CD4-positive, alpha-beta memory T cell (primary cell): ENCODE measurements around the gene TCFL5. TPM values are rescaled to one million over a fixed set of nuclear protein-coding genes. Genes with fewer than 3 reads are reported as not detected.

ENCODE experiments used
- CTCF ChIA-PET: fragments of 350-600 bp; sonication (Branson Sonifier 250); formaldehyde crosslinking; loops from one replicate; lab custom pipeline; 2021; ENCODE audit warnings: inconsistent platforms; ENCODE audit not compliant: partially characterized antibody; lab: Charles Lee
- POLR2A ChIA-PET: fragments of 350-600 bp; sonication (Branson Sonifier 250); formaldehyde crosslinking; loops from one replicate; lab custom pipeline; 2021; ENCODE audit not compliant: partially characterized antibody; lab: Charles Lee
- DNase-seq, 5 donors: peaks; one replicate each; pipeline versions ENCODE4 v3.0.0 to v3.0.0-alpha.2; 2020 to 2022; ENCODE audit warnings: mixed read lengths in 1 of 5
- H3K27ac ChIP-seq: one replicate; pipeline ENCODE4 v1.7.0; 2013; ENCODE audit warnings: low read depth, low read length
- H3K27me3 ChIP-seq: 2 replicates; pipeline ENCODE4 v1.7.0; 2013; ENCODE audit warnings: mild to moderate bottlenecking, low read length, moderate library complexity; ENCODE audit not compliant: insufficient read depth
- H3K36me3 ChIP-seq: 2 replicates; pipeline ENCODE4 v1.7.0; 2013; ENCODE audit warnings: mild to moderate bottlenecking, low read length, moderate library complexity; ENCODE audit not compliant: insufficient read depth
- H3K4me1 ChIP-seq: 2 replicates; pipeline ENCODE4 v1.7.0; 2013; ENCODE audit warnings: mild to moderate bottlenecking, low read length, moderate library complexity; ENCODE audit not compliant: insufficient read depth
- H3K4me3 ChIP-seq, 2 donors: one replicate each; pipeline ENCODE4 v1.7.0; 2013; ENCODE audit warnings: low read length in 2 of 2, mild to moderate bottlenecking in 1 of 2
- H3K9me3 ChIP-seq, 2 donors: one replicate each; pipeline ENCODE4 v1.7.0; 2013; ENCODE audit warnings: low read length in 2 of 2, control low read depth in 1 of 2; ENCODE audit not compliant: control insufficient read depth in 1 of 2
- H3K27ac Mint-ChIP-seq, 7 donors: one replicate each; pipeline ENCODE4 v1.8.0; 2020 to 2021; ENCODE audit warnings: mixed read lengths in 7 of 7, mild to moderate bottlenecking in 6 of 7, inconsistent platforms in 3 of 7, moderate library complexity in 3 of 7
- H3K27me3 Mint-ChIP-seq, 2 donors: one replicate each; pipeline ENCODE4 v1.8.0; 2020 to 2021; ENCODE audit warnings: mixed read lengths in 2 of 2
- H3K36me3 Mint-ChIP-seq, 2 donors: one replicate each; pipeline ENCODE4 v1.8.0; 2020 to 2021; ENCODE audit warnings: mixed read lengths in 2 of 2, inconsistent platforms in 1 of 2, mild to moderate bottlenecking in 1 of 2
- H3K4me1 Mint-ChIP-seq, 4 donors: one replicate each; pipeline ENCODE4 v1.8.0; 2020 to 2021; ENCODE audit warnings: mixed read lengths in 4 of 4, mild to moderate bottlenecking in 1 of 4
- H3K4me3 Mint-ChIP-seq, 8 donors: one replicate each; pipeline ENCODE4 v1.8.0; 2020 to 2021; ENCODE audit warnings: mixed read lengths in 8 of 8, mild to moderate bottlenecking in 7 of 8, moderate library complexity in 6 of 8, inconsistent platforms in 3 of 8
- H3K9me3 Mint-ChIP-seq, 8 donors: one replicate each; pipeline ENCODE4 v1.8.0; 2020 to 2021; ENCODE audit warnings: mixed read lengths in 8 of 8, mild to moderate bottlenecking in 5 of 8, inconsistent platforms in 3 of 8, moderate library complexity in 1 of 8
- intact Hi-C: fragments of 100-400 bp; cut with micrococcal nuclease; formaldehyde crosslinking; loops from one replicate; pipeline ENCODE4 v1.15.1; 2023
- polyA plus RNA-seq, 2 donors: library from polyadenylated mRNA; unstranded; fragments of 300-500 nt; fragmentation: Illumina TruSeq; gene quantifications; one replicate each; pipeline ENCODE4 v1.2.3, GENCODE V29; 2021
- total RNA-seq, 2 experiments: library from RNA; stranded (reverse); gene quantifications; one replicate each; pipeline ENCODE4 v1.2.3, GENCODE V29; 2021

The TCFL5 gene
- total and polyA plus RNA-seq, 4 experiments from 2014 or later: 0.52 to 10.3 (median 6.2) TPM

GRCh38 chr20:62840244-62841197 is 21.1 kb downstream of the TCFL5 start:
- peaks cover 2% of the 10 kb centered on the region in 2 donors for H3K36me3 Mint-ChIP-seq
- no peak for DNase-seq
- Histone ChIP-seq H3K4me3 (no peak overlapping the region), H3K27me3 (no peaks in the 10 kb centered on the region), H3K9me3 (no peaks in the 10 kb centered on the region), H3K4me1 (no peaks in the 10 kb centered on the region), H3K27ac (no peak overlapping the region), H3K36me3 (no peaks in the 10 kb centered on the region)
- H3K27me3 Mint-ChIP-seq: peaks cover 2% of the 10 kb centered on the region in 2 donors
- intact Hi-C loops: no loop called here
- CTCF ChIA-PET: no interaction called here
- H3K27ac Mint-ChIP-seq: no peak overlapping the region
- H3K4me3 Mint-ChIP-seq: no peak overlapping the region
- peaks cover 0 to 1% (median 0%) of the 10 kb centered on the region in 8 donors for H3K9me3 Mint-ChIP-seq
- POLR2A ChIA-PET: no interaction called here
- H3K4me1 Mint-ChIP-seq: no peaks in the 10 kb centered on the region

DNA sequence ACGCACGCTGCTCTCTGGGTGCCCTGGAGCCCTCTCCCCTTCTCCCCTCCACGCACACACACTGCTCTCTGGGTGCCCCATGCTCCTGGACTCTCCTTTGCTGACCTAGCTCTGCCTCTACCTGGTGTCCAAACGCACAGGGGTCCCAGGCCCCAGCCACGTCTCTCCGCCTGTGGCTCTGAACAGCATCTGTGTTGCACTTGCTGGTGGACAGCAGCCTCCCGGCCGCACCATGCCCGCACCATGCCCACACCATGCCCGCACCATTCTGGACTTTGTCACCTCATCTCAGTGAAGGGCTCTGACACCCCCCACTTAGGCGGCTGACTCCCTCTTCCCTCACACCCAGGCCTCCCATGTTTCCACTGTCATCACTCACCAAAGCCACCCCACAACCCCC is 21.8 kb downstream of the TCFL5 start:
- H3K36me3 Mint-ChIP-seq: peaks cover 0 to 2% of the 10 kb centered on the region in 2 donors
- H3K9me3 Mint-ChIP-seq: peaks cover 0 to 1% (median 0%) of the 10 kb centered on the region in 8 donors
- no peaks in the 10 kb centered on the region for H3K36me3 ChIP-seq
- no peaks in the 10 kb centered on the region for H3K27me3 ChIP-seq
- H3K4me3 ChIP-seq: no peak overlapping the region
- ChIA-PET CTCF (no interaction called here), POLR2A (no interaction called here)
- no peak overlapping the region for H3K4me3 Mint-ChIP-seq
- intact Hi-C loops: no loop called here
- H3K27ac ChIP-seq: no peak overlapping the region
- H3K27ac Mint-ChIP-seq: peak overlapping the region in 1 of 7 donors; percentile 72
- no peaks in the 10 kb centered on the region for H3K4me1 Mint-ChIP-seq
- no peaks in the 10 kb centered on the region for H3K9me3 ChIP-seq
- no peak for DNase-seq
- H3K27me3 Mint-ChIP-seq: peaks cover 4 to 5% of the 10 kb centered on the region in 2 donors
- no peaks in the 10 kb centered on the region for H3K4me1 ChIP-seq

DNA sequence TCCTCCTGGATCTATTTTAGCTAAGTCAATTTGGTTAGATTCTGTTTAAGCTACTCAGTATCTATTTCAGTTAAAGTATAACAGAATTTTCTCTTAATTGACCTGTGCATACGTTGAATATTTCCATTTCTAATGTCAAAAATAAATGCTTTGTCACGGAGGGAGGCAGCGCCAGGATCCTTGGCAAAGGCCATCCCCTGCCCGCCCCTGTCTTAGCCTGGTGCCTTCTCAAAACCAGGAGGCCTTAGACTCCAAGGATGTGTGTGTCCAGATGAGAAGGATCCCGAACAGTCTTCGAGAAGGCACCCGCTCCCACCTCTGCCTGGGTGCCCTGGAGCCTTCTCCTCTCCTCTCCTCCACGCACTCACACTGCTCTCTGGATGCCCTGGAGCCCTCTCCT is 22.4 kb downstream of the TCFL5 start:
- Histone ChIP-seq H3K27me3 (no peaks in the 10 kb centered on the region), H3K9me3 (no peaks in the 10 kb centered on the region), H3K27ac (no peak overlapping the region), H3K4me3 (no peak overlapping the region), H3K4me1 (no peaks in the 10 kb centered on the region), H3K36me3 (no peaks in the 10 kb centered on the region)
- POLR2A ChIA-PET: interaction anchor here (0.6 kb wide), 1 partner anchor 21 kb away, joined by 3 read pairs; no protein-coding TSS in a partner anchor
- Mint-ChIP-seq H3K9me3 (peaks cover 0 to 1% (median 0%) of the 10 kb centered on the region in 8 donors), H3K36me3 (peaks cover 0 to 2% of the 10 kb centered on the region in 2 donors), H3K27ac (no peak overlapping the region), H3K27me3 (peaks cover 4 to 5% of the 10 kb centered on the region in 2 donors), H3K4me1 (no peaks in the 10 kb centered on the region), H3K4me3 (no peak overlapping the region)
- CTCF ChIA-PET: no interaction called here
- DNase-seq: no peak
- intact Hi-C loops: no loop called here

DNA sequence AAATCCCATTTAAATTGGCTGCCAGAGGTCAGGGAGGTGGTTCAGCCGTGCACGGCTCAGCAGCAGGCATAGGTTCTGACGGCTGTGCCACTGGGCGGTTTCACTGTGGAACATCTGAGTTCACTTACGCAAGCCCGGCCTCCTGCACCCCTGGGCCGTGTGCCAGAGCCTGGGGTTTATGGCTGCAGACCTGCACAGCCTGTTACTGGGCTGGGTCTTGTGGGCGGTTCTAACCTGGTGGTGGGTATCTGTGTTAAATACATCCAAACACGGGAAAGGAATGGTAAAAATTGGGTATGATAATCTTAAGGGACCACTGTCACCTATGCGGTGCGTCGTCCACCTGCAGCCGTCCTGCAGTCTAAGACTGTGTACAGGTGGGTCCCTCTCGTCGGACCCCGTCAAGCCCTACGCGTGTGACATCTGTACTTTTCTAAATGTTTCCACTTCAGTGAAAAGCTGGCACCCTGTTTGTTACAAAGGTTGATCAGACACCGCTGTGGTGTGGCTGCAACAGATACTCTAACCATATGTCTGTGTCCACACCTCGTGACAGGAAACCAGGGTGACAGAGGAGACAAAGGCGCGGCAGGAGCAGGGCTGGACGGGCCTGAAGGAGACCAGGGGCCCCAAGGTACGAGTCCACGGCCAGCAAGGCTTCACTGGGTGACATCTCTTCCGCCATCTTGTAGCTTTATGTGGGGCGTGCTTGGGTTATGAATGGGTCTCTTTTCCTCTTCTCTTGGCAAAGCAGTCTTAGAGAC is 23.3 kb downstream of the TCFL5 start:
- Mint-ChIP-seq H3K4me1 (no peaks in the 10 kb centered on the region), H3K27me3 (peaks cover 4 to 5% of the 10 kb centered on the region in 2 donors), H3K4me3 (no peak overlapping the region), H3K27ac (no peak overlapping the region), H3K9me3 (peaks cover 0 to 1% (median 0%) of the 10 kb centered on the region in 8 donors), H3K36me3 (no peaks in the 10 kb centered on the region)
- Histone ChIP-seq H3K36me3 (no peaks in the 10 kb centered on the region), H3K4me3 (no peak overlapping the region), H3K9me3 (no peaks in the 10 kb centered on the region), H3K27me3 (no peaks in the 10 kb centered on the region), H3K27ac (no peak overlapping the region), H3K4me1 (no peaks in the 10 kb centered on the region)
- ChIA-PET CTCF (no interaction called here), POLR2A (no interaction called here)
- intact Hi-C loops: no loop called here
- DNase-seq: no peak

- no peaks in the 10 kb centered on the region for H3K4me1 Mint-ChIP-seq
- no peak overlapping the region for H3K27ac ChIP-seq
- no peaks in the 10 kb centered on the region for H3K9me3 ChIP-seq
- H3K4me3 ChIP-seq: no peak overlapping the region
- no peak overlapping the region for H3K4me3 Mint-ChIP-seq
- no peak overlapping the region for H3K27ac Mint-ChIP-seq
- no peaks in the 10 kb centered on the region for H3K36me3 Mint-ChIP-seq
- POLR2A ChIA-PET: no interaction called here
- DNase-seq: no peak
- CTCF ChIA-PET: no interaction called here
- peaks cover 4 to 5% of the 10 kb centered on the region in 2 donors for H3K27me3 Mint-ChIP-seq
- peaks cover 0 to 1% (median 0%) of the 10 kb centered on the region in 8 donors for H3K9me3 Mint-ChIP-seq
- H3K27me3 ChIP-seq: no peaks in the 10 kb centered on the region
- intact Hi-C loops: no loop called here
- no peaks in the 10 kb centered on the region for H3K36me3 ChIP-seq
- no peaks in the 10 kb centered on the region for H3K4me1 ChIP-seq
Observed at GRCh38 chr20:62837790-62838127, 23.9 kb downstream of the TCFL5 start.

GRCh38 chr20:62836967-62837490 is 24.6 kb downstream of the TCFL5 start:
- Mint-ChIP-seq H3K27ac (no peak overlapping the region), H3K27me3 (peaks cover 4 to 5% of the 10 kb centered on the region in 2 donors), H3K9me3 (peaks cover 0 to 1% (median 0%) of the 10 kb centered on the region in 8 donors), H3K4me3 (no peak overlapping the region), H3K36me3 (no peaks in the 10 kb centered on the region), H3K4me1 (peaks cover 0 to 5% (median 0%) of the 10 kb centered on the region in 4 donors)
- Histone ChIP-seq H3K36me3 (no peaks in the 10 kb centered on the region), H3K27ac (no peak overlapping the region), H3K27me3 (no peaks in the 10 kb centered on the region), H3K4me3 (no peak overlapping the region), H3K4me1 (peaks cover 6% of the 10 kb centered on the region), H3K9me3 (no peaks in the 10 kb centered on the region)
- ChIA-PET POLR2A (no interaction called here), CTCF (no interaction called here)
- DNase-seq: no peak
- intact Hi-C loops: no loop called here
